ENCODE measurements around the gene CORIN. TPM values are rescaled to one million over a fixed set of nuclear protein-coding genes. Genes with fewer than 3 reads are reported as not detected.

The CORIN gene
- total and polyA plus RNA-seq, 2 of the 4 experiments (the other 2 are of a cell fraction), result 20.3 to 24.7 TPM

DNA sequence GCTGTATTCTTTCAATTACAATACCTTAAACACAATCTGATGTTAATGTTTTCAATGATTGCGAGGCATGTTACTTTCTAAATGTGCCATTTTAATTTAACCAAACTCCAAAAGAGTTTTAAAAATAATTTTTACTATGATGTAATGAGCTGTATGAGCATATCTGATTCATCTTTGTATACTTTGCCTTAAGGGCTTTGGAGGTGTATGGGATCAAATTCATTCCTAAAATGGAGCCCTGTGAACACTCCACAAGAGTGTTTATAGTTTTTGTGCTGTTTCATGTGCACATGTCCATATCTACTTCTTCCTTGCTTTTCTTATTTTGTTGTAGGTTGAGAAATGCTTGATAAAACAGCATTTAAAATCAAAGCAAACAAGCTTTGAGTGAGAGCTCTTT, 270.4 kb downstream of the CORIN start:
- Histone ChIP-seq H3K79me1 (ENCODE audit: low read depth in 1 of 2, low read length in 2 of 2) (peaks cover 3 to 9% of the 10 kb centered on the region in 2 experiments; a peak in 2 of 4 replicates), H2AK9ac (replicated peaks; ENCODE audit: low read depth, low read length, poor library complexity) (no peak overlapping the region), H4K5ac (ENCODE audit: low read depth, low read length) (no peak overlapping the region), H3K23ac (ENCODE audit: low read depth, low read length) (no peak overlapping the region), H2BK20ac (ENCODE audit: low read depth, low read length) (no peak overlapping the region), H3K18ac (ENCODE audit: low read depth, low read length) (no peak overlapping the region), H2BK15ac (ENCODE audit: low read depth, low read length) (no peak overlapping the region), H3K56ac (ENCODE audit: extremely low read depth, insufficient read depth, low read length) (no peak overlapping the region), H3K9ac (ENCODE audit: low read depth, low read length) (no peak overlapping the region), H4K20me1 (ENCODE audit: insufficient read depth, low read length) (no peaks in the 10 kb centered on the region), H3K4ac (ENCODE audit: low read depth, low read length) (no peak overlapping the region), H3K27me3 (ENCODE audit: control insufficient read depth, insufficient read depth, low read length) (no peaks in the 10 kb centered on the region), H4K91ac (ENCODE audit: insufficient read depth, low read depth, low read length) (no peak overlapping the region), H4K8ac (ENCODE audit: low read depth in 2 of 2, low read length in 2 of 2) (no peak overlapping the region), H2AK5ac (ENCODE audit: low read depth, low read length) (no peak overlapping the region), H3K9me3 (ENCODE audit: control insufficient read depth, insufficient read depth, low read length) (no peaks in the 10 kb centered on the region), H3K27ac (ENCODE audit: insufficient read depth, low read length) (no peak overlapping the region), H2AFZ (replicated peaks; ENCODE audit: low read length, poor library complexity) (no peak overlapping the region), H3K4me1 (ENCODE audit: control insufficient read depth, insufficient read depth, low read length) (peaks cover 2% of the 10 kb centered on the region; the same call in 1 of the 2 replicates), H3K9me1 (ENCODE audit: insufficient read depth, low read length) (peaks cover 6% of the 10 kb centered on the region), H2BK120ac (ENCODE audit: low read depth, low read length) (no peak overlapping the region), H3K4me3 (ENCODE audit: insufficient read depth, low read depth, low read length) (no peak overlapping the region), H3K14ac (replicated peaks; ENCODE audit: low read depth, low read length) (no peak overlapping the region), H2BK5ac (ENCODE audit: low read depth, low read length, poor library complexity, severe bottlenecking) (no peak overlapping the region), H3K4me2 (ENCODE audit: low read depth, low read length) (no peak overlapping the region), H3K36me3 (ENCODE audit: control insufficient read depth, insufficient read depth, low read length) (peaks cover 21% of the 10 kb centered on the region)
- dilution Hi-C loops (cut with HindIII; ENCODE audit: low sequenced_read_pairs, unreplicated experiment), result no loop called here
- in situ Hi-C loops (cut with MboI; ENCODE audit: low sequenced_read_pairs), result loop anchor here (25.0 kb wide), 1 partner anchor 630 kb away; no protein-coding TSS in a partner anchor
- DNase-seq (peak; percentile 43), ATAC-seq (ENCODE audit: low read depth) (peak; percentile 69)
- ChIA-PET POLR2A (ENCODE audit: unreplicated experiment) (no interaction called here), CTCF (no interaction called here)
- BruUV-seq (replicated peaks), result no TSS peak
- no CpG with 5 or more reads among the region's 1 CpG for WGBS, 2 experiments (ENCODE audit: extremely low coverage in 2 of 2, insufficient read length in 1 of 2)
- TF ChIP-seq NFE2L2 (IDR thresholded peaks at IDR 0.05; ENCODE audit: low read depth, low read length) (no peak), CHD1 (IDR thresholded peaks at IDR 0.05; ENCODE audit: low read depth, low read length) (no peak), SMC3 (IDR thresholded peaks at IDR 0.05; ENCODE audit: low read depth, low read length) (no peak), POLR2A (IDR thresholded peaks at IDR 0.05; ENCODE audit: low read depth, low read length) (no peak), FOS (IDR thresholded peaks at IDR 0.05; ENCODE audit: low read depth, low read length) (no peak), CEBPB (IDR thresholded peaks at IDR 0.05; ENCODE audit: low read depth, low read length) (no peak), BHLHE40 (IDR thresholded peaks at IDR 0.05; ENCODE audit: low read depth, low read length) (no peak), RCOR1 (IDR thresholded peaks at IDR 0.05; ENCODE audit: insufficient replicate concordance, low read length) (no peak), MAZ (IDR thresholded peaks at IDR 0.05; ENCODE audit: borderline replicate concordance, low read depth, low read length) (no peak), MAFK (IDR thresholded peaks at IDR 0.05; ENCODE audit: low read depth, low read length) (no peak), RFX5 (IDR thresholded peaks at IDR 0.05; ENCODE audit: low read depth, low read length) (no peak), RAD21 (IDR thresholded peaks at IDR 0.05; ENCODE audit: low read length) (no peak)
- TF ChIP-seq, protein P1, sequence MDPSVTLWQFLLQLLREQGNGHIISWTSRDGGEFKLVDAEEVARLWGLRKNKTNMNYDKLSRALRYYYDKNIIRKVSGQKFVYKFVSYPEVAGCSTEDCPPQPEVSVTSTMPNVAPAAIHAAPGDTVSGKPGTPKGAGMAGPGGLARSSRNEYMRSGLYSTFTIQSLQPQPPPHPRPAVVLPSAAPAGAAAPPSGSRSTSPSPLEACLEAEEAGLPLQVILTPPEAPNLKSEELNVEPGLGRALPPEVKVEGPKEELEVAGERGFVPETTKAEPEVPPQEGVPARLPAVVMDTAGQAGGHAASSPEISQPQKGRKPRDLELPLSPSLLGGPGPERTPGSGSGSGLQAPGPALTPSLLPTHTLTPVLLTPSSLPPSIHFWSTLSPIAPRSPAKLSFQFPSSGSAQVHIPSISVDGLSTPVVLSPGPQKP (IDR thresholded peaks at IDR 0.05; ENCODE audit: borderline replicate concordance, low read depth, low read length), result no peak
- TF ChIP-seq, protein P2, sequence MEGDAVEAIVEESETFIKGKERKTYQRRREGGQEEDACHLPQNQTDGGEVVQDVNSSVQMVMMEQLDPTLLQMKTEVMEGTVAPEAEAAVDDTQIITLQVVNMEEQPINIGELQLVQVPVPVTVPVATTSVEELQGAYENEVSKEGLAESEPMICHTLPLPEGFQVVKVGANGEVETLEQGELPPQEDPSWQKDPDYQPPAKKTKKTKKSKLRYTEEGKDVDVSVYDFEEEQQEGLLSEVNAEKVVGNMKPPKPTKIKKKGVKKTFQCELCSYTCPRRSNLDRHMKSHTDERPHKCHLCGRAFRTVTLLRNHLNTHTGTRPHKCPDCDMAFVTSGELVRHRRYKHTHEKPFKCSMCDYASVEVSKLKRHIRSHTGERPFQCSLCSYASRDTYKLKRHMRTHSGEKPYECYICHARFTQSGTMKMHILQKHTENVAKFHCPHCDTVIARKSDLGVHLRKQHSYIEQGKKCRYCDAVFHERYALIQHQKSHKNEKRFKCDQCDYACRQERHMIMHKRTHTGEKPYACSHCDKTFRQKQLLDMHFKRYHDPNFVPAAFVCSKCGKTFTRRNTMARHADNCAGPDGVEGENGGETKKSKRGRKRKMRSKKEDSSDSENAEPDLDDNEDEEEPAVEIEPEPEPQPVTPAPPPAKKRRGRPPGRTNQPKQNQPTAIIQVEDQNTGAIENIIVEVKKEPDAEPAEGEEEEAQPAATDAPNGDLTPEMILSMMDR (conservative IDR thresholded peaks at IDR 0.05; ENCODE audit: low read depth, low read length), result no peak
- TF ChIP-seq, protein P3, sequence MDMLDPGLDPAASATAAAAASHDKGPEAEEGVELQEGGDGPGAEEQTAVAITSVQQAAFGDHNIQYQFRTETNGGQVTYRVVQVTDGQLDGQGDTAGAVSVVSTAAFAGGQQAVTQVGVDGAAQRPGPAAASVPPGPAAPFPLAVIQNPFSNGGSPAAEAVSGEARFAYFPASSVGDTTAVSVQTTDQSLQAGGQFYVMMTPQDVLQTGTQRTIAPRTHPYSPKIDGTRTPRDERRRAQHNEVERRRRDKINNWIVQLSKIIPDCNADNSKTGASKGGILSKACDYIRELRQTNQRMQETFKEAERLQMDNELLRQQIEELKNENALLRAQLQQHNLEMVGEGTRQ (IDR thresholded peaks at IDR 0.05; ENCODE audit: low read depth, low read length), result no peak
- intact Hi-C loops (cut with micrococcal nuclease), result loop anchor here (10.0 kb wide), 2 partner anchors 53 to 183 kb away; no protein-coding TSS in a partner anchor
